ENCODE measurements around the gene SPHK2.

Gene SPHK2, protein sequence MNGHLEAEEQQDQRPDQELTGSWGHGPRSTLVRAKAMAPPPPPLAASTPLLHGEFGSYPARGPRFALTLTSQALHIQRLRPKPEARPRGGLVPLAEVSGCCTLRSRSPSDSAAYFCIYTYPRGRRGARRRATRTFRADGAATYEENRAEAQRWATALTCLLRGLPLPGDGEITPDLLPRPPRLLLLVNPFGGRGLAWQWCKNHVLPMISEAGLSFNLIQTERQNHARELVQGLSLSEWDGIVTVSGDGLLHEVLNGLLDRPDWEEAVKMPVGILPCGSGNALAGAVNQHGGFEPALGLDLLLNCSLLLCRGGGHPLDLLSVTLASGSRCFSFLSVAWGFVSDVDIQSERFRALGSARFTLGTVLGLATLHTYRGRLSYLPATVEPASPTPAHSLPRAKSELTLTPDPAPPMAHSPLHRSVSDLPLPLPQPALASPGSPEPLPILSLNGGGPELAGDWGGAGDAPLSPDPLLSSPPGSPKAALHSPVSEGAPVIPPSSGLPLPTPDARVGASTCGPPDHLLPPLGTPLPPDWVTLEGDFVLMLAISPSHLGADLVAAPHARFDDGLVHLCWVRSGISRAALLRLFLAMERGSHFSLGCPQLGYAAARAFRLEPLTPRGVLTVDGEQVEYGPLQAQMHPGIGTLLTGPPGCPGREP

GRCh38 chr19:48618916-48619691, at the start of gene SPHK2, which contains the start of gene RPL18:
SPHK2 (plus strand) TSS chr19:48619506; CDS start chr19:48620515, 1,009 bp downstream.
RPL18 (minus strand) TSS chr19:48619178; CDS start chr19:48619143, 35 bp downstream.
- in situ Hi-C loops (cut with MboI; ENCODE audit: low sequenced_read_pairs) = no loop called here

DNA sequence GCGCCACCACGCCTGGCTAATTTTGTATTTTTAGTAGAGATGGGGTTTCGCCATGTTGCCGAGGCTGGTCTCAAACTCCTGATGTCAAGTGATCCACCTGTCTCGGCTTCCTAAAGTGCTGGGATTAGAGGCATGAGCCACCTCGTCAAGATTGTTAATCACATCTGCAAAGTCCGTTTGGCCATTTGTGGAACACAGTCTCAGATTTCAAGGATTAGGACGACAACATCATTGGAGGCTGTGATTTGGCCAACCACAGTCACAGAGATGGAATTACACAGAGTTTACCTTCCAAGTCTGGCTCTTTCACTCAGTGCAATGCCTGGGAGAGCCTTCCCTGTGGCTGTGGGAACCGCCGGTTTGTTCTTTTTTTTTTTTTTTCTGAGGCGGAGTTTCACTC, 49.5 kb upstream of the SPHK2 start:
- in situ Hi-C loops (cut with MboI; ENCODE audit: low sequenced_read_pairs) = no loop called here

DNA sequence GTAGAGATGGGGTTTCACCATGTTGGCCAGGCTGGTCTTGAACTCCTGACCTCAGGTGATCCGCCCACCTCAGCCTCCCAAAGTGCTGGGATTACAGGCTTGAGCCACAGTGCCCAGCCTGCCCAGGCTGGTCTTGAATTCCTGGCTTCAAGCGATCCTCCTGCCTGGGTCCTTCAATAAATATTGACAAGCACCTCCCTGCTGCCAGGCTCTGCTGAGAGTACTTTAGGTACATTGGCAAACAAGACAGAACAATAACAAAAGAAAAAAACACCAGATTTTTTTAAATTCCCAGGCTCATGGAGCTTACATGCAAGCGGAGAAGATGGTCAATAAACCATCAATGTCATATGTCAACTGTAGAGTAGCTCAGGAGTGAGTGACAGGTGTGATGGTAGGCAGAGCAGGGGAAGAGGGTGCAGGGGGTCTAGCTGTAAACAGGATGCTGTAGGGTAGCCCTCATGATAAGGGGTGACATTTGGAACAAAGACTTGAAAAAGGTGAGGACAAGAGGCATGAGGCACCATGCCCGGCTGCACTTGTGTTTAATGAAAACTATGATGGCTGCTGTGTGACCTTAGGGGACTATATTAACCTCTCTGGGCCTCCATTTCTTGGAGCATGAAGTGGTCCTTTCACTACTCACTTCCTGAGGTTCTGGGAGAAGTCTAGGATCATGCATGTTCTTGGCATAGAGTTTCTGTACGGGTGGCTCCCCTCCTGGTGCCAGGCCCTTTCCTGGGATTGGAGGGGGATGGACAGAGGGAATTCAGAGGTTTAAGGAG, 47.7 kb upstream of the SPHK2 start:
- in situ Hi-C loops (cut with MboI; ENCODE audit: low sequenced_read_pairs) = no loop called here

- in situ Hi-C loops (cut with MboI; ENCODE audit: low sequenced_read_pairs) = no loop called here
Observed at GRCh38 chr19:48573163-48573505, 46.2 kb upstream of the SPHK2 start.

DNA sequence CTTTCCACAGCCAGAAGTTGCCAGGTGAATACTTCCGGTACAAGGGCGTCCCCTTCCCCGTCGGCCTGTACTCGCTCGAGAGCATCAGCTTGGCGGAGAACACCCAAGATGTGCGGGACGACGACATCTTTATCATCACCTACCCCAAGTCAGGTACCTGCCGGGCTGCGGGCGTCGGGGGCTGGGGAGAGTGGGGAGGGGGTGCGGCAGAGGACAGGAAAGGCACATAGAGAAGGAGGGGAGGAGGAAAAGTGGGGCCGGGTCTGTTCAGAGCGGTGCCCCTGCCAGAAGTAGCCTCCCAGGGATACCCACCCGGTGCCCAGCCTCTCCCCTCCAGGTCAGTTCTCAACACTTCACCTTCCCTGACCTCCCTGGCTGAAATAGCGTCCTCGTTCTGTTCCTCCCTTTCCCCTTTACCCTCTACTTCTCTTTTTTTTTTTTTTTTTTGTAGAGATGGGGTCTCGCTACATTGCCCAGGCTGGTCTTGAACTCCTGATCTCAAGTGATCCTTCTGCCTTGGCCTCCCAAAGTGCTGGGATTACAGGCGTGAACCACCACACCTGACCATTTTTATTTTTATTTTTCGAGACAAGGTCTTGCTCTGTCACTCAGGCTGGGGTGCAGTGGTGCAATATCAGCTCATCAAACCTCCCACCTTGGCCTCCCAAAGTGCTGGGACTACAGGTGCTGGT, 43.2 kb upstream of the SPHK2 start:
- in situ Hi-C loops (cut with MboI; ENCODE audit: low sequenced_read_pairs) = loop anchor here (25.0 kb wide), 1 partner anchor 264 kb away; a partner anchor contains a TSS

DNA sequence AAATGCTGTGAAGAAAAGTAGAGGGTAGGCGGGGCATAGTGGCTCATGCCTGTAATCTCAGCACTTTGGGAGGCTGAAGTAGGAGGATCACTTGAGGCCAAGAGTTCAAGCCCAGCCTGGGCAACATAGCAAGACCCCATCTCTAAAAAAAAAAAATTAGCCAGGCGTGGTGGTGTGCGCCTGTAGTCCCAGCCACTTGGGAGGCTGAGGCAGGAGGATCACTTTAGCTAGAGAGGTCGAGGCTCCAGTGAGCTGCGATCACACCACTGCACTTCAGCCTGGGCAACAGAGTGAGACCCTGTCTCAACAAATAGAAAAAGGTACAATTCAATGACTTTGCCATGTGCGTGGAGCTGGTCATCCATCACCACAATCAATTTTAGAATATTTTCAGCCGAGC, 41.4 kb upstream of the SPHK2 start:
- in situ Hi-C loops (cut with MboI; ENCODE audit: low sequenced_read_pairs) = loop anchor here (25.0 kb wide), 1 partner anchor 266 kb away; a partner anchor contains a TSS

DNA sequence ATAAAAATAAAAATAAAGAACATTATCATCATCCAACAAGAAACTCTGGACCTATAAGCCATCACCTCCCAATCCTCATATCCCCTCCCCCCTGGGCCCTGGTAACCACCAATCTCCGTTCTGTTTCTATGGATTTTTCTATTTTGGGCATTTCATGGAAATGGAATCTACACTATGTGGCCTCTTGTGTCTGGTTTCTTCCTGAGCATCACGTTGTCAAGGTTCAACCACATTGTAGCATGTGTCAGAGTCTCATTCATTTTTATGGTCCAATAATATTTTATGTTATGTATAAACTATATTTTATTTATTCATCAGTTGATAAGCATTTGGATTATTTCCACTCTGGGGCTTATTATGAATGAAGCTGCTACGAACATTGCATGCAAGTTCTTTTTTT, 40.4 kb upstream of the SPHK2 start:
- in situ Hi-C loops (cut with MboI; ENCODE audit: low sequenced_read_pairs) = loop anchor here (25.0 kb wide), 1 partner anchor 267 kb away; a partner anchor contains a TSS

- in situ Hi-C loops (cut with MboI; ENCODE audit: low sequenced_read_pairs) = loop anchor here (10.0 to 25.0 kb wide), 2 partner anchors 77 to 270 kb away; a partner anchor contains a TSS
Observed at GRCh38 chr19:48582168-48582567, 37.1 kb upstream of the SPHK2 start.

DNA sequence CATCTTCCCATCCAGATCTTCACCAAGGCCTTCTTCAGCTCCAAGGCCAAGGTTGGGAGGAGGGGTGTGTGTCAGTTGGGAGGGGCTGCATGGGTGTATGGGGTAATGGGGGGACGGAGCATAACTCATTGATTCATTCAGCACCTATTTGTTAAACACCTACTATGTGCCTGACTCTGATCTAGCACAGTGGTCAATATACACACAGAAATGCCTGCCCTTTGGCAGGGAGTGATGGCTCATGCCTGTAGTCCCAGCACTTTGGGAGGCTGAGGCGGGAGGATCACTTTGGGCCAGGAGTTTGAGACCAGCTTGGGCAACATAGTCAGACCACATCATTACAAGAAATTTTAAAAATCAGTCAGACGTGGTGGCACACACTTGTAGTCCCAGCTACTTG, 31.9 kb upstream of the SPHK2 start:
- in situ Hi-C loops (cut with MboI; ENCODE audit: low sequenced_read_pairs) = loop anchor here (10.0 to 25.0 kb wide), 2 partner anchors 83 to 275 kb away; a partner anchor contains a TSS

GRCh38 chr19:48588670-48589401, 30.5 kb upstream of the SPHK2 start:
- in situ Hi-C loops (cut with MboI; ENCODE audit: low sequenced_read_pairs) = loop anchor here (10.0 to 25.0 kb wide), 2 partner anchors 84 to 277 kb away; a partner anchor contains a TSS

DNA sequence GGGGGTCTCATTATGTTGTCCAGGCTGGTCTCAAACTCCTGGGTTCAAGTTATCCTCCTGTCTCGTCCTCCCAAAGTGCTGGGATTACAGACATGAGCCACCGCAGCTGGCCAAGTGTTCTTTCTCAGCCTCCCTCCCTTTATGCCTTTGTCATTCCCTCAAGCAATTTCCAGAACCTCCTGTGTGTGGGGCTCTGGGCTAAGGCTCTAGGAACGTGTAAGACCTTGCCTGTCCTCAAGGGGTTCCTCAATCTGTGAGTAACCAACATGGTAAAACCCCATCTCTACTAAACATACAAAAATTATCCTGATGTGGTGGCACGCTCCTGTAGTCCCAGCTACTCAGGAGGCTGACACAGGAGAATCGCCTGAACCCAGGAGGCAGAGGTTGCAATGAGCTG, 28.3 kb upstream of the SPHK2 start:
- in situ Hi-C loops (cut with MboI; ENCODE audit: low sequenced_read_pairs) = loop anchor here (25.0 kb wide), 1 partner anchor 279 kb away; a partner anchor contains a TSS

DNA sequence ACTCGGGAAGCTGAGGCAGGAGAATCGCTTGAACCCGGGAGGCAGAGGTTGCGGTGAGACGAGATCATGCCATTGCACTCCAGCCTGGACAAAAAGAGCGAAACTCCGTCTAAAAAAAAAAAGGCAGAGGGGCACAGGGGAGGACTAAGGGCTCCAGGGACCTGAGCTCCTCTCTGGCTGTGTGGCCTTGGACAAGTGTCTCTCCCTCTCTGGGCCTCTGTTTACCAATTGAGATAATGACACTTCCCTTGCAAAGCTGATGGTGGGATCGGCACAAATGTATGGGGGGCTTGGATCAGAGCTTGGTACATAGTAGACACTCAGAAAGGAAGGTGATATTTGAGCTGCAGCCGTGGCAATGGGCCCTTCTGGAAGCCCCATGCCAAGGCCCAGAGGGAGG, 24.1 kb upstream of the SPHK2 start:
- in situ Hi-C loops (cut with MboI; ENCODE audit: low sequenced_read_pairs) = loop anchor here (25.0 kb wide), 1 partner anchor 283 kb away; a partner anchor contains a TSS

DNA sequence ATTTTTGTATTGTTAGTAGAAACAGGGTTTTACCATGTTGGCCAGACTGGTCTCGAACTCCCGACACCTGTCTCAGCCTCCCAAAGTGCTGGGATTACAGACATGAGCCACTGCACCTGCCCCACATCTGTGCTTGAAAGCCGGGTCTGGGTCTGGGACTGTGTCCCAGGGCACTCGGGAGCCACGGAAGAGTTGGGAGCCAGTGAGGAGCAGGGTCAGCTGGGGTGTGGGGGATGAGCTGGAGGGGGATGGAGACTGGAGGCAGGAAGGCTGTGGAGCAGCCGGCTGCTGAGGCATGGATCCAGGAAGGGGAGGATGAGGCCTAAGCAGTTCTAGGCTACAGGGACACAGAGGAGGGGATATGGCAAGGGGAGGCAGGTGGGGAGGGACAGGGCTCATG, 23.5 kb upstream of the SPHK2 start:
- in situ Hi-C loops (cut with MboI; ENCODE audit: low sequenced_read_pairs) = loop anchor here (25.0 kb wide), 1 partner anchor 284 kb away; a partner anchor contains a TSS

- in situ Hi-C loops (cut with MboI; ENCODE audit: low sequenced_read_pairs) = loop anchor here (25.0 kb wide), 1 partner anchor 284 kb away; a partner anchor contains a TSS
Observed at GRCh38 chr19:48596237-48596636, 23.1 kb upstream of the SPHK2 start.

GRCh38 chr19:48596679-48597465, 22.4 kb upstream of the SPHK2 start:
- in situ Hi-C loops (cut with MboI; ENCODE audit: low sequenced_read_pairs) = loop anchor here (25.0 kb wide), 1 partner anchor 285 kb away; a partner anchor contains a TSS

GRCh38 chr19:48598996-48599700, 20.2 kb upstream of the SPHK2 start:
- in situ Hi-C loops (cut with MboI; ENCODE audit: low sequenced_read_pairs) = loop anchor here (25.0 kb wide), 1 partner anchor 287 kb away; a partner anchor contains a TSS

GRCh38 chr19:48600679-48601417, 18.5 kb upstream of the SPHK2 start:
- in situ Hi-C loops (cut with MboI; ENCODE audit: low sequenced_read_pairs) = no loop called here

Measured in HL-60/S4 treated with phorbol 12-myristate 13-acetate at 8.2 ng/mL for 4 days and 3 days (cell line).